Occipital lobe (tissue), 2 donors: ENCODE measurements around the gene TMEM229B. TPM values are rescaled to one million over a fixed set of nuclear protein-coding genes. Genes with fewer than 3 reads are reported as not detected.
A peak's percentile ranks its signal among the peaks of the same experiment; 100 is the strongest.

Experiments
- DNase-seq: peaks from one replicate; lab custom pipeline; 2025; lab: John Stamatoyannopoulos, UW
- total RNA-seq: library from RNA; depleted of rRNA; stranded (reverse); fragments of >200 nt; gene quantifications from one replicate; pipeline ENCODE4 v1.2.3, GENCODE V29; 2014

TMEM229B gene
- total RNA-seq = 23.9 TPM

- no peak for DNase-seq
Measured at GRCh38 chr14:67487937-67488893, at the start of gene TMEM229B. TMEM229B (minus strand) TSS chr14:67488721; CDS start chr14:67473923, 14,798 bp downstream.

- DNase-seq = no peak
Measured at GRCh38 chr14:67537736-67538135, 49.2 kb upstream of the TMEM229B start.

GRCh38 chr14:67536087-67536486 lies 47.6 kb upstream of the TMEM229B start:
- DNase-seq = no peak

DNA sequence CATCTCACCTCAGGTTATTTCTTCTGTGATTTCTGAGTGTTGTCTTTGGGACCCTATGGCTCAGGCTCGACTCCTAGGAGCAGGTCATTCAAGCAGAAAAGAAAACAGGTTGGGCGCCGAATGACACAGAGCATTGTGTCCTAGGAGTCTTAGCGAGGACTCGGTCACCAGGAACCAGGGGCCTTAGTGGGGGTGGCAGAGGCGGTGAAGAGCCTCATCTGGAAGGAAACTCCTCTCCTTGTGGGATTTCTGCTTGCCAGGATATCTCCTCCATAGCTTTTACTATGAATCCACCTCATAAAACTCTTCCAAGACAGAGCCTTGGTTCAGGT lies 45.2 kb upstream of the TMEM229B start:
- DNase-seq = peak; percentile 38

- peak; percentile 82 for DNase-seq
Measured at GRCh38 chr14:67532998-67533753, 44.7 kb upstream of the TMEM229B start, which contains the start of gene PLEKHH1. PLEKHH1 (plus strand) TSS chr14:67533290; CDS start chr14:67541868, 8,578 bp downstream.

- DNase-seq = no peak
Measured at GRCh38 chr14:67532606-67532997, 44.1 kb upstream of the TMEM229B start.

- no peak for DNase-seq
Measured at GRCh38 chr14:67529947-67530935, 41.7 kb upstream of the TMEM229B start.

DNA sequence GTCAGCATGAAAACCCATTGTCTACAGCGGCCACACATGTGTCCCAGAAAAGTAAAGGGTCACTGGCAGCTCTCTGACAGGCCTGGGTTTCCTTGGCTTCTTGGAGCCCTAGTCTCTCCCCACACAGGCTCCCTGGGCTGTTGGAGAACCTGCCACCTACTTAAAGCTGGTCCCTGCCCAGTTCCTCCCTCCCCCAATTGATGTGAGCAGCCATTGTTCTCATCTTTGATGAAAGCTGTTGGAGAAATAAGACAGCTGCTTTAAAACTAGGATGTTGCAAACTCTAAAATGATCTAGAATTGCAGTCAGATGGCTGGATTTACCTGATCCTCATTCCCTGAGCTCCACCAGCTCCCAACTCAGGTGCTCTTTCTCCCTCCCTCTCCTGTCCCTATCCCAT lies 39.8 kb upstream of the TMEM229B start:
- no peak for DNase-seq

DNA sequence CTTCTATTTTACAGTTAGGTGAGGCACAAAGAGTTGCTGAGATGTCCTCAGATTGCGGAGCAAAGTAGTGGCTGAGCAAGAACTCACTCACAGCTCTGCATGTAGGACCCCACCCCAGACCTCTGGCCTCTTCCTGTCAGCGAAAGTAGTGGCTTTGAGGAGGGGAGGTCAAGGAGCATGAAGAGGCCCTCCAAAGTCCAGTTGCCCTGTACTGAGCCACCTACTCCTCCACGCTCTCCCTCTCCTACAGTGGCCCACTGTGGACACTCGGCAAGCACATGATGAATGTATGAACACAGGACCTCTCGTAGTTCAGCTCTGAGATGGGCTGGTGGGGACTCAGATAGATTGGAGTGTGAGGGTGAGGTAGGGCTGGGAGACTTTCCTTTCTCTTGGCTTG lies 39.2 kb upstream of the TMEM229B start:
- no peak for DNase-seq

- peak; percentile 29 for DNase-seq
Measured at GRCh38 chr14:67526676-67527459, 38.3 kb upstream of the TMEM229B start.

GRCh38 chr14:67526181-67526580 lies 37.7 kb upstream of the TMEM229B start:
- DNase-seq = no peak

DNA sequence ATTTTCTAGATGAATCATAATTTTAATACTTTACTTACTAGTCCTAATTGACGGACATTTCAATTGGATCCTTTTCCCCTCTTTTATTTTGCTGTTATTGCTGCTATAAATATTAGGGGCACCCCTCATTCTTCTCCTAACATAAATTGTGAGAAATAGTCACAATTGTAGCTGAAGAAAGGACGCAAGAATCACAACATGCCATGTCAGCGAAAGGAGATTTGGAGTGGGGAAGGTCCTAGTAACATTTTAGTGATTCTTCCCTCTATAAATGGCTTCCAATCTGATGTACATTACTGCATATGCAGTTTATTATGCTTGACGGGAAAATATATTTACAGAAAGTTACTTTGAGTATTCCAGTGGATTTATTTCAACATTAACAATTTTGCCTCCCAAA lies 36.9 kb upstream of the TMEM229B start:
- no peak for DNase-seq

DNA sequence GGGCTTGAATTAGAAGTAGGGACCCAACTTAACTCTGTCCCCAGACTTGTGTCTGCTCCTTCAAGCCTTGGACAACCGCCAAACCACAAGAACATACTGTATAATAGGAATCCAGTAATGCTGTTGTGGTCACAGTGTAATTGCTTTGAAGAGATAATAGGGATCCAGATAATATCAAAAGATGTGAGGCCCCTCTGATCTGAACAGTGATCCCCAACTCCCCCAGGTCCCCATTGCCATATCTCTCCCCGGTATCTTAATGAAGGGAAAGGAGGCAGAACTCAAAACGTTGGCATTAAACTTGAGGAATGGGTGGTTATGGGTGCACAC lies 36.1 kb upstream of the TMEM229B start:
- no peak for DNase-seq

- no peak for DNase-seq
Measured at GRCh38 chr14:67523764-67524633, 35.5 kb upstream of the TMEM229B start.

GRCh38 chr14:67522270-67522669 lies 33.7 kb upstream of the TMEM229B start:
- DNase-seq = no peak

DNA sequence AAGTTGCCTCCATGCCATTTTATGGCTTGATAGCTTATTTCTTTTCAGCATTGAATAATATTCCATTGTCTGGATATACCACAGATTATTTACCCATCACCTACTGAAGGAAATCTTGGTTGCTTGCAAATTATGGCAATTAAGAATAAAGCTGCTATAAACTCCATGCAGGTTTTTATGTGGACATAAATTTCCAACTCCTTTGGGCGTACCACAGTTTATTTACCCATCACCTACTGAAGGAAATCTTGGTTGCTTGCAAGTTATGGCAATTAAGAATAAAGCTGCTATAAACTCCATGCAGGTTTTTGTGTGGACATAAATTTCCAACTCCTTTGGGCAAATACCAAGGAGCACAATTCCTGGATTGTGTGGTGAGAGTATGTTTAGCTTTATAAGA lies 32.0 kb upstream of the TMEM229B start:
- DNase-seq = no peak

GRCh38 chr14:67519406-67519805 lies 30.9 kb upstream of the TMEM229B start:
- no peak for DNase-seq

DNA sequence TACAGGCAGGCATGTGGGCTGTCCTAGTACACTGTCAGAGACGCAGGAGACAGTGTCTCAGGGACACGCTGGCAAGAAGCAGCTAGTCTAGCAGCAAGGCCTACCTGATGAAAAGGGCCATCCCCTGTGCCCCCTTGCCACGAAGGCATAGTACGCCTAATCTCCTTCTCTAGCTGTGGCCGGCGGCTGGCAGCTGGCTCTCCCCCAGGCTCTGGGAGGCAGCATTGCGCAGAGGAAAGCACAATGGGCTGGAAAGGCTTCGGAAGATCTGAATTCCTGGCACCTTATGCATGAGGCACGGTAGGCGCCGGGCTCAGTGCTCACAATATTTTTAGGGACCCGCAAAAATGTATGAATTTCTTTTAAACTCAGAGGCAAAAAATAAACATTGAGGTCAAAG lies 28.6 kb upstream of the TMEM229B start:
- peak; percentile 45 for DNase-seq

DNA sequence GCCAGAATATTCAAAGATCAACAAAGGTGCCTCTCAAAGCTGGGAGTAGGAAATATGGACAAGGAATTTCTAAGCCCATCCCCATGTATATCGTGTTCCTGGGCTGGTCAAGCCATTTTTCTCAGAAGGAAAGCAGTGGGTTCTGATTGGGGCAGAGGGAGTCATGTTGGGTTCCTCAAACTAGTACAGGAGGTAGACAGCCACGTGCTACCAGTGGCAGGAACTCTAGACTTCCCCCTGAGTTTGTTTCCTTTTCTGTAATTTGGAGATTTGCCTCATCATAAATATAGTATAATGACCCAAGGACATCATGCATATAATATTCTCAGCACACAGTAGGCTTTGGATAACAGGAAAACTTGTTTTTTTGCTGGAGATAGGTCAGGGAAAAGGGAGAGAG lies 28.2 kb upstream of the TMEM229B start:
- DNase-seq = no peak
